ENCODE measurements around the gene UIMC1.
"Not testable (repeated sequence)": the region's sequence is repeated elsewhere in the genome, so short reads cannot be mapped to it uniquely, and the experiment has no call there.

The UIMC1 gene

DNA sequence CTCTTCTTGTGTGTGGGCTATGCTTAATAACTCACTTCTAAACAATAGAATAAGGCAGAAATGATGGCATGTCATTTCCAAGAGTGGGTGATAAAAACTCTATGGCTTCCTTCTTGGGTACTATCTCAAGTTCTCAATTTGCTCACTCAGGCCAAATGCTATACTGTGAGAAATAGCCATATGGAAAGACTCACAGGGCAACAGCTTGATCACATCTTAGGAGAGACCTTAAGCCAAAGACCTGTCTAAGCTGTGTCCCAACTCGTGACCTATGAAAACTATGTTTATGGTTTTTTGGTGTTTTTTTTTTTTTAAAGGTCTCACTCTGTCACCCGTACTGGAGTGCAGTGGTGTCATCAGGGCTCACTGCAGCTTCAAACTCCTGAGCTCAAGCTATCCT is 2.1 kb upstream of the UIMC1 start:
- peak overlapping the region; percentile 16 to 74 (median 53) for H3K27ac Mint-ChIP-seq

DNA sequence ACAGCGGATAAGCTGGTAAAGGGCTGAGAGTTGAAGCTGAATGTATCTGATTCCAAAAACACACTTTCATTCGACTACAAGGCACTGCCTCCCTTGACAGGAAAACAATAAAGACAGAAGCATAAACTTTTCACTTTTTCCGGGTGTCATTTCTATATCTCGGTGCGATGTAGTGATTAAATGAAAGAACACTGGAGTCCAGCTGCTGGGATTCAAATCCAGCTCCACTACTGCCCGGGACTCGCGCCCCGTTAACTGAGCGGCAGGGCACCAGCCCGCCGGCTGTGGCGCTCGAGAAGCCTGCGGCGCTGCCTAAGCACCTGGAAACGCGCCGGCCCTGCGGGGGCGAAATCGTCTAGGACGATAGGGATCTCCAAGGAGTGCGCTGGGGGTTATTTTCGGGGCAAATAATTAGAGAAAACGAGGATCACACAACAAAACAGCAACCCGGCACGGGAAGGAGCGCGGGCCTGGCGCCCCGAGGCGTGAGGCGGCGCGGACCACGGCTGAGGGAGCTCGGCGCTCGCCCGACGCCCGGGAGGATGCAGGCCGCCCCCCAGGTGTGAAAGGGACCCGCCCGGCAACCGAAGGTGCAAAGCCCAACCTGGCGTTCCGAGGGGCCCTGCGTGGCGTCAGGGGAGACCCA is 837 bp downstream of the UIMC1 start:
- TF ChIP-seq, protein P1, sequence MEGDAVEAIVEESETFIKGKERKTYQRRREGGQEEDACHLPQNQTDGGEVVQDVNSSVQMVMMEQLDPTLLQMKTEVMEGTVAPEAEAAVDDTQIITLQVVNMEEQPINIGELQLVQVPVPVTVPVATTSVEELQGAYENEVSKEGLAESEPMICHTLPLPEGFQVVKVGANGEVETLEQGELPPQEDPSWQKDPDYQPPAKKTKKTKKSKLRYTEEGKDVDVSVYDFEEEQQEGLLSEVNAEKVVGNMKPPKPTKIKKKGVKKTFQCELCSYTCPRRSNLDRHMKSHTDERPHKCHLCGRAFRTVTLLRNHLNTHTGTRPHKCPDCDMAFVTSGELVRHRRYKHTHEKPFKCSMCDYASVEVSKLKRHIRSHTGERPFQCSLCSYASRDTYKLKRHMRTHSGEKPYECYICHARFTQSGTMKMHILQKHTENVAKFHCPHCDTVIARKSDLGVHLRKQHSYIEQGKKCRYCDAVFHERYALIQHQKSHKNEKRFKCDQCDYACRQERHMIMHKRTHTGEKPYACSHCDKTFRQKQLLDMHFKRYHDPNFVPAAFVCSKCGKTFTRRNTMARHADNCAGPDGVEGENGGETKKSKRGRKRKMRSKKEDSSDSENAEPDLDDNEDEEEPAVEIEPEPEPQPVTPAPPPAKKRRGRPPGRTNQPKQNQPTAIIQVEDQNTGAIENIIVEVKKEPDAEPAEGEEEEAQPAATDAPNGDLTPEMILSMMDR (IDR thresholded peaks at IDR 0.05; ENCODE audit: unreplicated experiment in 3 of 3): peak; percentile 50 to 55 (median 53)
- H3K27ac Mint-ChIP-seq: peak overlapping the region; percentile 81 to 97 (median 94)
- no peaks in the 10 kb centered on the region for H3K27me3 Mint-ChIP-seq (ENCODE audit: low read depth)
- H3K4me1 Mint-ChIP-seq: peaks cover 13% of the 10 kb centered on the region
- H3K36me3 Mint-ChIP-seq (ENCODE audit: low read depth): peaks cover 8% of the 10 kb centered on the region
- H3K9me3 Mint-ChIP-seq: peaks cover 3% of the 10 kb centered on the region
- H3K4me3 Mint-ChIP-seq: peak overlapping the region; percentile 95 to 98 (median 97)

More for the DNA sequence above, 2.1 kb upstream of the UIMC1 start:
- no peaks in the 10 kb centered on the region for H3K27me3 Mint-ChIP-seq (ENCODE audit: low read depth)
- no peaks in the 10 kb centered on the region for H3K36me3 Mint-ChIP-seq (ENCODE audit: low read depth)
- peaks cover 20% of the 10 kb centered on the region for H3K4me1 Mint-ChIP-seq
- TF ChIP-seq, protein P1 (IDR thresholded peaks at IDR 0.05; ENCODE audit: unreplicated experiment in 3 of 3): no peak
- H3K4me3 Mint-ChIP-seq: peak overlapping the region; percentile 67 to 83 (median 80)
- peaks cover 3% of the 10 kb centered on the region for H3K9me3 Mint-ChIP-seq

DNA sequence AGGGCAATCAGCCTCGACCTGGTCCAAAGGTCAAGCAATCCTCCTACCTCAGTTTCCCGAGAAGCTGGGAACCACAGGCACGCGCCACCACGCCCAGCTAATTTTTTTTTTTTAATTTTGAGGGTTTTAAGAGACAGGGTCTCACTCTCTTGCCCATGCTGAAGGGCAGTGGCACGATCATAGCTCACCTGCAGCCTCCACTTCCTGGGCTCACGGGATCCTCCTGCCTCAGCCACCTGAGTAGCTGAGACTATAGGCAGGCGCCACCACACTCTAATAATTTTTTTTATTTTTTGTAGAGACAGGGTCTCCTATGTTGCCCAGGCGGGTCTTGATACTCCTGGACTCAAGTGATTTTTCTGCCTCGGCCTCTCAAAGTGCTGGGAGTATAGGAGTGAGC is 1.6 kb downstream of the UIMC1 start:
- Mint-ChIP-seq H3K4me1 (peaks cover 13% of the 10 kb centered on the region), H3K27me3 (ENCODE audit: low read depth) (no peaks in the 10 kb centered on the region), H3K27ac (peak overlapping the region in 1 of 3 experiments; percentile 81), H3K4me3 (peak overlapping the region; percentile 95 to 98 (median 97)), H3K36me3 (ENCODE audit: low read depth) (peaks cover 16% of the 10 kb centered on the region), H3K9me3 (peaks cover 3% of the 10 kb centered on the region)
- TF ChIP-seq, protein P1 (IDR thresholded peaks at IDR 0.05; ENCODE audit: unreplicated experiment in 3 of 3): no peak

DNA sequence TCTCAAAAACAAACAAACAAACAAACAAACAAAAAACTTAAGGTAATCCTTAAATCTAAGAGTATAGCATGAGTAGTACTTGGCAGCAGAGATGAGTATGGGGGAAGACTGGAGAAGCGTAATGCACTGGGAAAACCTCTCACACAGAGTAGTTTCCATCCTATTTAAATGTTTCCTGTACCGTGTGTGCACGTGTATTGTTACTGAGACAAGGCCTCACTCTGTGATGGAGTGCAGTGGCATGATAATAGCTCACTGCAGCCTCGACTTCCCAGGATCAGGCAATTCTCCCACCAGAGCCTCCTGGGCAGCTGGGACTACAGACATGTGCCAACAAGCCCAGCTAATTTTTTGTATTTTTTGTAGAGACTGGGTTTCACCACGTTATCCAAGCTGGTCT is 2.9 kb downstream of the UIMC1 start:
- H3K4me1 Mint-ChIP-seq: peaks cover 13% of the 10 kb centered on the region
- H3K27me3 Mint-ChIP-seq (ENCODE audit: low read depth): no peaks in the 10 kb centered on the region
- TF ChIP-seq, protein P1 (IDR thresholded peaks at IDR 0.05; ENCODE audit: unreplicated experiment in 3 of 3): no peak
- peak overlapping the region in 2 of 3 experiments; percentile 50 for H3K4me3 Mint-ChIP-seq
- H3K36me3 Mint-ChIP-seq (ENCODE audit: low read depth): peaks cover 22% of the 10 kb centered on the region
- no peak overlapping the region for H3K27ac Mint-ChIP-seq
- H3K9me3 Mint-ChIP-seq: peaks cover 3% of the 10 kb centered on the region

DNA sequence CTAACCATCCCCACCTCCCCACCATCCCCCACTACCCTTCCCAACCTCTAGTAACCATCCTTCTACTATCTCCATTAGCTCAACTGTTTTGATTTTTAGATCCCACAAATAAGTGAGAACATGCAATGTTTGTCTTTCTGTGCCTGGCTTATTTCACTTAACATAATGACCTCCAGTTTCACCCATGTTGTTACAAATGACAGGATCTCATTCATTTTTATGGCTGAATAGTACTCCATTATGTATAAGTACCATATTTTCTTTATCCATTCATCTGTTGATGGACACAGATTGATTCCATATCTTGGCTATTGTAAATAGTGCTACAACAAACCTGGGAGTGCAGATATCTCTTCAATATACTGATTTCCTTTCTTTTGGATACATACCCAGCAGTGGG is 7.1 kb downstream of the UIMC1 start:
- H3K27me3 Mint-ChIP-seq (ENCODE audit: low read depth); H3K4me3 Mint-ChIP-seq; H3K27ac Mint-ChIP-seq; H3K4me1 Mint-ChIP-seq: not testable (repeated sequence)
- Mint-ChIP-seq H3K9me3 (peaks cover 12% of the 10 kb centered on the region), H3K36me3 (ENCODE audit: low read depth) (peaks cover 42% of the 10 kb centered on the region)

DNA sequence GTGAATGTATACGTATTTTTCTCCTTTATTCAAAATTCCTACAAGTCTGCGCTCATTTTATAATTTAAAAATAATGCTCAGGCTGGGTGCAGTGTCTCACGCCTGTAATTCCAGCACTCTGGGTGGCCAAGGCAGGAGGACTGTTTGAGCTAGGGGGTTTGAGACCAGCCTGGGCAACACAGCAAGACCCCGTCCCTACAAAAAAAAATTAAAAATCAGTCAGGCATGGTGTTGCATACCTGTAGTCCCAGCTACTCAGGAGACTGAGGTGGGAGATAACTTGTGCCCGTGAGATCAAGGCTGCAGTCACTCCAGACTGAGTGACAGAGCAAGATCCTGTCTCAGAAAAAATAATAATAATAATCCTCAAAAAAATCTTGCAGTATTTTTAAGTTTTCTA is 7.8 kb downstream of the UIMC1 start:
- Mint-ChIP-seq H3K4me1 (no peaks in the 10 kb centered on the region), H3K36me3 (ENCODE audit: low read depth) (peaks cover 48% of the 10 kb centered on the region), H3K27me3 (ENCODE audit: low read depth) (no peaks in the 10 kb centered on the region), H3K4me3 (no peak overlapping the region), H3K9me3 (peaks cover 16% of the 10 kb centered on the region), H3K27ac (no peak overlapping the region)
- TF ChIP-seq, protein P1 (IDR thresholded peaks at IDR 0.05; ENCODE audit: unreplicated experiment in 3 of 3): no peak

Data from nephron (organoid).